HCT116 (cell line): Measurements from ENCODE around the gene WDR5.

Source experiments
- CTCF ChIP-seq, 3 experiments: fragments of 200-600 bp in 1 of 3; sonication (generic) in 1 of 3; IDR thresholded peaks in 2 of 3; conservative IDR thresholded peaks in 1 of 3; 2 replicates each; pipeline ENCODE4 v1.5.1; 2012 to 2017; ENCODE audit warnings: low read depth in 2 of 3, low read length in 2 of 3, antibody characterized with exemption in 1 of 3, borderline replicate concordance in 1 of 3, control low read depth in 1 of 3, mild to moderate bottlenecking in 1 of 3, mixed read lengths in 1 of 3, mixed run types in 1 of 3, moderate library complexity in 1 of 3; ENCODE audit not compliant: insufficient read depth in 1 of 3
- ELF1 ChIP-seq: IDR thresholded peaks from 2 replicates; pipeline ENCODE4 v1.6.1; 2012; ENCODE audit warnings: low read depth, borderline replicate concordance
- EZH2 ChIP-seq: fragments of 200-600 bp; sonication (generic); IDR thresholded peaks from 2 replicates; pipeline ENCODE4 v1.6.1; 2017; ENCODE audit warnings: antibody characterized with exemption, mixed run types
- MAX ChIP-seq: IDR thresholded peaks from 2 replicates; pipeline ENCODE4 v1.6.1; 2012
- POLR2A ChIP-seq: IDR thresholded peaks from 2 replicates; pipeline ENCODE4 v1.7.0; 2011; ENCODE audit warnings: borderline replicate concordance; ENCODE audit not compliant: insufficient read depth, insufficient read length; ENCODE audit errors: extremely low read depth
- RAD21 ChIP-seq: IDR thresholded peaks from 2 replicates; pipeline ENCODE4 v1.6.1; 2012; ENCODE audit warnings: low read depth, mild to moderate bottlenecking
- SIN3A ChIP-seq: IDR thresholded peaks from 2 replicates; pipeline ENCODE4 v1.6.1; 2012; ENCODE audit warnings: low read depth

GRCh38 chr9:134136996-134137299, 1.1 kb downstream of the WDR5 start:
- TF ChIP-seq CTCF (IDR thresholded peaks at IDR 0.05 in 2 of 3, conservative IDR thresholded peaks at IDR 0.05 in 1 of 3; ENCODE audit: borderline replicate concordance in 1 of 3, insufficient read depth in 1 of 3, low read depth in 2 of 3, low read length in 2 of 3) (no peak), EZH2 (no peak), RAD21 (no peak), POLR2A (no peak), SIN3A (no peak), MAX (no peak), ELF1 (no peak)
